ENCODE results near the gene CLIP3. TPM values are rescaled to one million over a fixed set of nuclear protein-coding genes. Genes with fewer than 3 reads are reported as not detected.

The CLIP3 gene, protein sequence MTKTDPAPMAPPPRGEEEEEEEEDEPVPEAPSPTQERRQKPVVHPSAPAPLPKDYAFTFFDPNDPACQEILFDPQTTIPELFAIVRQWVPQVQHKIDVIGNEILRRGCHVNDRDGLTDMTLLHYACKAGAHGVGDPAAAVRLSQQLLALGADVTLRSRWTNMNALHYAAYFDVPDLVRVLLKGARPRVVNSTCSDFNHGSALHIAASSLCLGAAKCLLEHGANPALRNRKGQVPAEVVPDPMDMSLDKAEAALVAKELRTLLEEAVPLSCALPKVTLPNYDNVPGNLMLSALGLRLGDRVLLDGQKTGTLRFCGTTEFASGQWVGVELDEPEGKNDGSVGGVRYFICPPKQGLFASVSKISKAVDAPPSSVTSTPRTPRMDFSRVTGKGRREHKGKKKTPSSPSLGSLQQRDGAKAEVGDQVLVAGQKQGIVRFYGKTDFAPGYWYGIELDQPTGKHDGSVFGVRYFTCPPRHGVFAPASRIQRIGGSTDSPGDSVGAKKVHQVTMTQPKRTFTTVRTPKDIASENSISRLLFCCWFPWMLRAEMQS
- total RNA-seq, result 10 to 100 TPM in 1 of 3 donors, 1 to 10 TPM in 2; 7.5 to 13.4 (median 7.6) TPM

DNA sequence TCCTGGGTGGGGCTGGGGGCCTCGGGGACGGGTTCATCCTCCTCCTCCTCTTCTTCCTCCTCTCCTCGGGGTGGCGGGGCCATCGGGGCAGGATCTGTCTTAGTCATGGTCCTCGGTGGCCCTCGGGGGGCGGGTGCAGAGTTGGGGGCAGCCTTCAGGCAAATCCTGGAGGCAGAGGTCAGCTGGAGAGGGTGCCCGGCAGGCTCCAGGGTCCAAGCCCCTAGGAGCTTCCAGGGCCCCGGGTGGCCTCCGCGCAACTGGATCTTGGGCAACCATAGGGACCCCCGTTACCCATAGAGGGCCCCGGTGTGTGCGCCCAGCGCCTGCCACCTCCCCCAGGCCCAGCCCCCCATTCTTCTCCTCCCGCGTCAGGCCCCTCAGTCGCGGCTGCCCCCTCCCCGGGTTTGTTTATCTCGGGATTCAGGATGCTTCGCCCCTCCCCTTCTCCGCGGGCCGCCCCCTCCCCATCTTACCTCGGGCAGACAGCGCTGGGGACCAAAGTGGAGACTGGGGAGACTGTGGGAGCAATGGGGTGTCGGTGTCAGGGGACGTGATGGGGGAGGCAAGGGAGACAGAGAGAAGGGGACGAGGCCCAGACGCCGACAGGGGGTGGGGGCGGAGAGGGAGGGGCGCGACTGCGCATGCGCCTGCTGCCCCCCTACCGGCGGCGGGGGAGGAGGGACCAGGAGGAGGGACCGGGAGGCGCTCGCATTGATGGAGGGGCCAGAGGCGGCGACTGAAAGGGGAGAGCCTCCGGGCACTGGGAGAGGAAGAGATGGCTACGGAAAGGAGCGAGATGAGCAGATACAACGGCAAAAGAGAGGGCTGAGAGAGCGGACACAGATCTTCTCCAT, at the start of gene CLIP3:
Gene CLIP3, minus strand, starts transcription at position 623 of the 854 bp plus-strand sequence. Its CDS starts 516 bp downstream, at position 107.
- Histone ChIP-seq H3K27ac (peak within 1 kb of the TSS; percentile 62 to 64), H3K4me3 (peak within 1 kb of the TSS; percentile 62 to 66 (median 65)), H3K9me3 (no peaks in the 10 kb centered on the region), H3K27me3 (no peaks in the 10 kb centered on the region), H3K4me1 (no peaks in the 10 kb centered on the region), H3K36me3 (no peaks in the 10 kb centered on the region)
- intact Hi-C loops (cut with DNase I; ENCODE audit: low total_unique reads), result no loop called here
- TF ChIP-seq POLR2AphosphoS5 (IDR thresholded peaks at IDR 0.05), result no peak
- no peak for TF ChIP-seq POLR2A (IDR thresholded peaks at IDR 0.05)
- TF ChIP-seq, protein P1, sequence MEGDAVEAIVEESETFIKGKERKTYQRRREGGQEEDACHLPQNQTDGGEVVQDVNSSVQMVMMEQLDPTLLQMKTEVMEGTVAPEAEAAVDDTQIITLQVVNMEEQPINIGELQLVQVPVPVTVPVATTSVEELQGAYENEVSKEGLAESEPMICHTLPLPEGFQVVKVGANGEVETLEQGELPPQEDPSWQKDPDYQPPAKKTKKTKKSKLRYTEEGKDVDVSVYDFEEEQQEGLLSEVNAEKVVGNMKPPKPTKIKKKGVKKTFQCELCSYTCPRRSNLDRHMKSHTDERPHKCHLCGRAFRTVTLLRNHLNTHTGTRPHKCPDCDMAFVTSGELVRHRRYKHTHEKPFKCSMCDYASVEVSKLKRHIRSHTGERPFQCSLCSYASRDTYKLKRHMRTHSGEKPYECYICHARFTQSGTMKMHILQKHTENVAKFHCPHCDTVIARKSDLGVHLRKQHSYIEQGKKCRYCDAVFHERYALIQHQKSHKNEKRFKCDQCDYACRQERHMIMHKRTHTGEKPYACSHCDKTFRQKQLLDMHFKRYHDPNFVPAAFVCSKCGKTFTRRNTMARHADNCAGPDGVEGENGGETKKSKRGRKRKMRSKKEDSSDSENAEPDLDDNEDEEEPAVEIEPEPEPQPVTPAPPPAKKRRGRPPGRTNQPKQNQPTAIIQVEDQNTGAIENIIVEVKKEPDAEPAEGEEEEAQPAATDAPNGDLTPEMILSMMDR (IDR thresholded peaks at IDR 0.05), result no peak
- no peak for DNase-seq (ENCODE audit: low spot score in 2 of 2)

DNA sequence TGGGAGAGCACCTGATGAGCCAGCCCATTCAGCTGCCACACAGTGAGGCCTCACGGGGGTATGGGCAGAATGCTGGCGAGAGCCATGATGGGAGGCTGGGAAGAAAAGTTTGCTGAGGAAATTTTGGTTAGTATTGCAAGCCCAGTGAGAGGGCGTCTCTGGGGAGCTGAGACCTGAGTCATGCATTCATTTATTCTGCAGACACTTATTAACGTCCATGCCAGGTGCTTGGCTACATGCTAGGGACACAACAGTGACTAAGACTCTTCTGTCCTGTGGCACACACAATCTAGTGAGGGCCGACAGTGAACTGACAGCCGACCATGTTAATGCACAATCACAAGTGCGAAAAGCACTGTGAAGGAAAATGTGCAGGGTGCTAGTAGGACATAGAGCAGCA, 49.2 kb upstream of the CLIP3 start:
- no peak for DNase-seq (ENCODE audit: low spot score in 2 of 2)
- Histone ChIP-seq H3K4me1 (no peaks in the 10 kb centered on the region), H3K4me3 (no peak overlapping the region), H3K27ac (no peak overlapping the region), H3K27me3 (no peaks in the 10 kb centered on the region), H3K36me3 (no peaks in the 10 kb centered on the region), H3K9me3 (no peaks in the 10 kb centered on the region)
- intact Hi-C loops (cut with DNase I; ENCODE audit: low total_unique reads), result no loop called here
- TF ChIP-seq, protein P1 (IDR thresholded peaks at IDR 0.05), result no peak
- no peak for TF ChIP-seq POLR2AphosphoS5 (IDR thresholded peaks at IDR 0.05)
- no peak for TF ChIP-seq POLR2A (IDR thresholded peaks at IDR 0.05)

DNA sequence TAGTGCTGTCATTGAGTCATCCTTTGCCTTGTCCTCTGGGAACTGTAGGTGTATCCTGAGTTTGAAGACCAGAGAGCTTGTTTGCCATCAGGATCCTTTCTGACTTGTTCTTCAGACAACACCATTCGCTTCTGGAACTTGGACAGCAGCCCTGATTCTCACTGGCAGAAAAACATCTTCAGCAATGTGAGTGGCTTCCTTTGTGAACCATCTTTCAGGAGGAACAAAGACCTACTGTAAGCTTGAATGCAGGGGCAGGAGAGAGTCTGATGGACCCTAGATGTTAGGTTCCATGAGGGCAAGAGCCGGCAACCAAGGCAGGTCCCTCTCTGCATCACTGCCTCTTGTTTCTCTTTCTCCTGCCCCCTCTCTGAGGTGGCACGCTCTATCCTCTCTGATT, 48.7 kb upstream of the CLIP3 start:
- intact Hi-C loops (cut with DNase I; ENCODE audit: low total_unique reads), result no loop called here
- no peaks in the 10 kb centered on the region for H3K36me3 ChIP-seq
- no peaks in the 10 kb centered on the region for H3K9me3 ChIP-seq
- TF ChIP-seq POLR2AphosphoS5 (IDR thresholded peaks at IDR 0.05) (no peak), POLR2A (IDR thresholded peaks at IDR 0.05) (no peak)
- TF ChIP-seq, protein P1 (IDR thresholded peaks at IDR 0.05), result no peak
- H3K4me1 ChIP-seq, result no peaks in the 10 kb centered on the region
- peak in 1 of 2 donors; percentile 35 for DNase-seq (ENCODE audit: low spot score in 2 of 2)
- no peak overlapping the region for H3K27ac ChIP-seq
- H3K4me3 ChIP-seq, result no peak overlapping the region
- no peaks in the 10 kb centered on the region for H3K27me3 ChIP-seq

DNA sequence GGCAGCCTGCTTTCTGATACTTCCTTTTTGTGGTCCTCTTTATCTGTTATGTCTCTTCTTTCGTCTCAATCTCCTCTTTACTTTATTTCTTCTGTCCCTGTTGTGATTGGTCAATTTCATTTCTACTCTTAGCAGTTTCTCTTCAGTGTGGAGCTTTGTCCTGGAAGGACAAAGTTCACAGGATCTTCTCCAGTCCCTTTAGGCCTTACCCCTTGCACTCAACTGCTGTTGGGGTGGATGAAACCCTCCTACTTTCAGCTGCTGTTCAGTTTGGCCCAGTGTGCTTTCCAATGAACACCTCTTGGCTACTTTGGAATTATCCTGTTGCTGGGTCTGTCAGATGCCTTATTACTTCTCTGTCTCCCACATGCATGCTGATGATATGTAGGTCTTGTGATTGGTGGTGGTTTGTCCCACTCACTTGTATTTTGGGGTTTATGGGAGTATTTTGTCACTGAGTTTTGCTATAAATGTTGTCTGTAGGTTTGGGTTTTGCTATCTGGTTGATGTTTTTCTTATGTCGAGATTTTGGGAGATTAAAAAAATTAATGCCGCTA, 46.8 kb upstream of the CLIP3 start:
- TF ChIP-seq POLR2A (IDR thresholded peaks at IDR 0.05) (no peak), POLR2AphosphoS5 (IDR thresholded peaks at IDR 0.05) (no peak)
- TF ChIP-seq, protein P1 (IDR thresholded peaks at IDR 0.05), result no peak
- no peaks in the 10 kb centered on the region for H3K36me3 ChIP-seq
- H3K27ac ChIP-seq, result no peak overlapping the region
- no peak for DNase-seq (ENCODE audit: low spot score in 2 of 2)
- H3K4me3 ChIP-seq, result no peak overlapping the region
- intact Hi-C loops (cut with DNase I; ENCODE audit: low total_unique reads), result no loop called here
- no peaks in the 10 kb centered on the region for H3K4me1 ChIP-seq
- no peaks in the 10 kb centered on the region for H3K9me3 ChIP-seq
- H3K27me3 ChIP-seq, result no peaks in the 10 kb centered on the region

Data from breast epithelium (tissue), 4 donors.